Hepatic stellate cell (primary cell): ENCODE measurements around the gene UBE2B.
"Not testable (repeated sequence)": the region's sequence is repeated elsewhere in the genome, so short reads cannot be mapped to it uniquely, and the experiment has no call there.

Experiments used
- DNase-seq: peaks from one replicate; pipeline ENCODE4 v3.0.0; 2011; ENCODE audit warnings: low spot score

UBE2B gene

DNA sequence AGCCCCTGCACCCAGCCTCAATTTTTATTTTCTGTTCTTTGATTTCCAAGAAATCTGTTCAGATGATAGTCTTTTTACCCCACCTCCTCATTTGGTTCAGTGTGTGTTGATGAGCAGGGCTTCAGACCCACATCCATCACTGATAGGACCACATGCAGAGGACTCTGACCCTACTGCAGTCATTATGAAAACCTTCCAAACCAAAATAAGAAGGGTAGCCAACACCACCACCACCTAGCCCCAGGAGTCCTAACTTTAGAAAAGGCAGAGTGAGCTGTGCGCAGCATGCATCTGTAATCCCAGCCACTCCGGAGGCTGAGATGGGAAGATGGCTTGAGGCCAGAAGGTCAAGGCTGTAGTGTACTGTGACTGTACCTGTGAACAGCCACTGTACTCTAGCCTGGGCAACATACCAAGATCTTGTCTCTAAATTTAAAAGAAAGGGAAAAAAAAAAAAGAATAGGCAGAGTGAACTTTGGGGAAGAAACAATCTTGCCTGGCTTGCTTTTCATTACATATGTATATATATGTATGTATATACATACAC is 27.3 kb downstream of the UBE2B start:
- DNase-seq = no peak

- no peak for DNase-seq
These were observed 32.6 kb downstream of the UBE2B start for GRCh38 chr5:134403951-134404350.

DNA sequence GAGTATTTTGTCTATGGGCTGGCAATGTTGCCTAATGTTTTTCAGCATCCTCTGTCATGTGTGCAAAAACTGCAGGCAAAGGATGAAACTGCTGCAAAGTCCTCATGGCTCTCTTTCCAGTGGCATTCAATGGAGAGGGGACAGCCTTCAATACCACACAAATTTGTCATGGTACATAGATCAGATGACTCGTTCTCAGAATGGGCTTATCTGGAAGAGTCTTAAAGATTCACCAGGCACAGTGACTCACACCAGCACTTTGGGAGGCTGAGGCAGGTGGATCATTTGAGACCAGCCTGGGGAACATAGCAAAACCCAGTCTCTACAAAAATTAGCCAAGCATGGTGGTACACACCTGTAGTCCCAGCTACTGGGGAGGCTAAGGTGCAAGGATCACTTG is 35.0 kb downstream of the UBE2B start:
- DNase-seq = no peak

- no peak for DNase-seq
These were observed 38.0 kb downstream of the UBE2B start for GRCh38 chr5:134409321-134409720.

GRCh38 chr5:134410822-134411221 is 39.5 kb downstream of the UBE2B start:
- no peak for DNase-seq

- no peak for DNase-seq
These were observed 39.8 kb downstream of the UBE2B start for GRCh38 chr5:134411228-134411545.

DNA sequence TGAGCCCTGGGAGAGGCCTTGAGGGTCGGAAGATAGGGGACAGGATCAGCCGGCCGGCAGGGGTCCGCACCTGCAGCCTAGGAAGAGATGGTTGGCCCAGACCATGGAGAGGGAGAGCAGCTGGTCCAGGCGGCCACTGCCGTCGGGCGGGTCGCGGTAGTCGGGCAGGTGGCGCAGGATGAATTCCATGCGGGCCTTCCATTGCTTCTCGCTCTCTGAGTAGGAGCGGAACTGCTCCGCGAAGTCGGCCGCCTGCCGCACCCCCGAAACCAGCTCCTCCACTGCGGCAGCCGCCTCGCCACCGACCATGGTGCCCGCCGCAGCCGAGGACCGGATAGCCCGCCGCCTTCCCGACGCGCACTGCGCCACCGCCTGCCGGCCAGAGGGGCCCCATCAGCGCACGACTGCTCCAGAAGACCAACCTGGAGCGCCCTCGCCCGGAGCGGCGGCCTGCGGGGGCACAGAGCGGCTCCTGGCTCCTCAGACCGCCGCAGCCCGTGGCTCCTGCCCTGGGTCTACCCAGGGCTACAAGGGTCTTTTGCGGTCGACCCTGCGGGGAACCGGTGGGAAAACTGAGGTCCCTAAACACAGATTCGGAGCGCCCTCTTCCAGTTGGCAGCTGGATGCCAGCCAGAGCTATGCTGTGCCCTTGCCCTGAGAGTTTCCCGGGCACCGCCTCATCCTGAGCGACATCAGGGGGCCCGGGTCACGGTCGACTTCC is 40.3 kb downstream of the UBE2B start, which contains the start of gene CDKN2AIPNL:
CDKN2AIPNL (minus strand) TSS at position 336 of the 721 bp plus-strand sequence; CDS start at position 309, 27 bp downstream.
- peak; percentile 93 for DNase-seq

GRCh38 chr5:134413046-134413445 is 41.7 kb downstream of the UBE2B start:
- no peak for DNase-seq

GRCh38 chr5:134417707-134418106 is 46.3 kb downstream of the UBE2B start:
- no peak for DNase-seq

DNA sequence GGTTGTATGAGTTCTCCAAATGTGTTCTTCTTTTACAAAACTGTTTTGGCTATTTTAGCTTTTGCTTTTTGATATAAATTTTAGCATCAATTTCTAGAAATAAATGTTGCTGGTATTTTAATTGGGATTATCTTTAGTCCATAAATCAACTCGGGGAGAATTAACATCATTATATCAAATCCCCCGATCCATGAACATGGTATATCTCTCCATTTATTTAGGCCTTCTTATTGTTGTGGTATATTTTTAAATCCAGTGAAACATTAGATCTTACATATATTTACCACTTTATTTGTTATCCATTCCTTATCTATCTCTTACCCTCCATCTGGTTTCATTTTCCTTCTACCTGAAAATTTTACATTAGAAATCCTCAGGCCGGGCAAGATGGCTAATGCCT is 47.6 kb downstream of the UBE2B start:
- no peak for DNase-seq

DNA sequence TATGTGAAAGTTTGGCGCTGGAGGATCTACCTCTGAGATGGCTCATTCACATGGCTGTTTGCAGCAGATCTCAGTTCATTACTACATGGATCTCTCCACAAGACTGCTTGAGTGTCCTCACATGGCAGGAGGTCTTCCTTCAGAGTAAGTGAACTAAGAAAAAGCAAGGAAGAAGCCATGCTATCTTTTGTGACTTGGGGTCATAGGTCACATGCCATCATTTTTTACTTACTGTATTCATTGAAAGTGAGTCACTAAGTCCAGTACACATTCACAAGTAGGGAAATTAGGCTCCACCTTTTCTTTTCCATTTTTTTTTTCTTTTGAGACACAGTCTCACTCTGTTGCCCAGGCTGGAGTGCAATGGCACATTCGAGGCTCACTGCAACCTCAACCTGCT is 49.0 kb downstream of the UBE2B start:
- DNase-seq = peak; percentile 27

GRCh38 chr5:134421038-134421437 is 49.7 kb downstream of the UBE2B start:
- DNase-seq = not testable (repeated sequence)

GRCh38 chr5:134422791-134423365 is 51.5 kb downstream of the UBE2B start:
- DNase-seq = no peak

DNA sequence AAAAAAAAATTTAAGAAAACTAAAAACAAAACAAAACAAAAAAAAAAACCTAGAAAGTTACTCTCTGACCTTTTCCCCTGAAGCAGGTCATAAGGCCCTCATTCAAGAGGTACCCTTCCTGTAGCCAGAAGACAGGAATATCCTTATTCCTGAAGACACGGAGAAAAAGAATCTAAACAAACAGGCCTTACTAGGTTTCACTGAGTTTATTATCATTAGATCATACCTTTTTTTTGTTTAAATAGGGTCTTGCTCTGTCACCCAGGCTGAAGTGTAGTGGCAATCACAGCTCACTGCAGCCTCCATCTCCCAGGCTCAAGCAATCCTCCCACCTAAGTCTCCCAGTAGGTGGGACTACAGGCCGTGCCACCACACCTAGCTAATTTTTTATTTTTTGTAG is 52.0 kb downstream of the UBE2B start:
- DNase-seq = no peak

DNA sequence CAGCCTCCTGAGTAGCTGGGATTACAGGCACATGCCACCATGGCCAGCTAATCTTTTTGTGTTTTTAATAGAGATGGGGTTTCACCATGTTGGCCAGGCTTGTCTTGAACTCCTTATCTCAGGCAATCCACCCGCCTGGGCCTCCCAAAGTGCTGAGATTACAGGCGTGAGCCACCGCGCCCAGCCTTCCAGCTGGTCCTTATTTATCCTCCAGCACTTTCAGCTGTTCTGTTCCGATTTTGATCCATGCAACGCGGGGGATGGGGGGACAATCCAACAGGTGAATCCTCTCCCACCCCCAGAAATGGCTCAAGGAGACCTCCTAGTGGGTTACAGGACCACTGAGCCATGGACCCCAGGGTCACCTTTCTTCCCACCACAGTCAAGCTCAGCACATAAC is 55.0 kb downstream of the UBE2B start:
- no peak for DNase-seq

DNA sequence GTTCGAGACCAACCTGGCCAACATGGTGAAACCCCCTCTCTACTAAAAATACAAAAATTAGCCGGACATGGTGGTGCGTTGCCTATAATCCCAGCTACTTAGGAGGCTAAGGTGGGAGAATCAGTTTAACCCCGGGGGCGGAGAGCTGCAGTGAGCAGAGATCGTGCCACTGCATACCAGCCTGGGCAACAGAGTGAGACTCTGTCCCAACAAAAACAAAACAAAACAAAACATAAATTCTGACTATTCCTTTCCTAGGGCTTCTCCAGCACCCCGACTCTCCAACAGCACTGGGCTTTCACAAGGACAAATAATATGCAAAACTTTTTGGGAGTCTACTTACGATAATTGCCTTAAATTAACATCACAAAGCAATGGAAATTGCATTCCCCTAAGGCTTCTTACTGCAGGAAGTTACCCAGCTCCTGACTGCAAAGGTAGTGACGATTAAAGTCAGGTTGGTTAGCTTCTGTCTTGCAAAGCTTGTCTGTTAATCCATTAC is 56.2 kb downstream of the UBE2B start:
- no peak for DNase-seq

GRCh38 chr5:134430001-134430569 is 58.7 kb downstream of the UBE2B start:
- DNase-seq = no peak

DNA sequence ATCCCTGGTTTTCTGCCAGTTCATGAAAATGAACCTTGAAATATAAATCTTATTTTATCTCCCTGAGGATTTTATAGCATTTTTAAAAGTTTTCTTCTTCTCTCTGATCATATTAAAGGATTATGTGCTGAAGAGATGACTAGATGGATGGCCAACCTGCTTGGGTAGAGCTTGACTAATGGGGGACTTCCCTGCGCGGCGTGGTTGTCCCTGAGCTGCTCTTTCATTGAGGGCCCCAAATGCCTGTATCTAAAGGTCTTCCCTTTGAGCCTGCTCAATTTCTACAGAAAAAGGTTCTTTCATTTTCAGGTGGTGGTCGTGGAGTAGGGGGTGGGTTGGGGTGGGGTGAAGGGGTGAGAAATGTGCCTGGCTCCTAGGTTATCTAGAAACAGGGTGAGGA is 60.8 kb downstream of the UBE2B start:
- DNase-seq = no peak

DNA sequence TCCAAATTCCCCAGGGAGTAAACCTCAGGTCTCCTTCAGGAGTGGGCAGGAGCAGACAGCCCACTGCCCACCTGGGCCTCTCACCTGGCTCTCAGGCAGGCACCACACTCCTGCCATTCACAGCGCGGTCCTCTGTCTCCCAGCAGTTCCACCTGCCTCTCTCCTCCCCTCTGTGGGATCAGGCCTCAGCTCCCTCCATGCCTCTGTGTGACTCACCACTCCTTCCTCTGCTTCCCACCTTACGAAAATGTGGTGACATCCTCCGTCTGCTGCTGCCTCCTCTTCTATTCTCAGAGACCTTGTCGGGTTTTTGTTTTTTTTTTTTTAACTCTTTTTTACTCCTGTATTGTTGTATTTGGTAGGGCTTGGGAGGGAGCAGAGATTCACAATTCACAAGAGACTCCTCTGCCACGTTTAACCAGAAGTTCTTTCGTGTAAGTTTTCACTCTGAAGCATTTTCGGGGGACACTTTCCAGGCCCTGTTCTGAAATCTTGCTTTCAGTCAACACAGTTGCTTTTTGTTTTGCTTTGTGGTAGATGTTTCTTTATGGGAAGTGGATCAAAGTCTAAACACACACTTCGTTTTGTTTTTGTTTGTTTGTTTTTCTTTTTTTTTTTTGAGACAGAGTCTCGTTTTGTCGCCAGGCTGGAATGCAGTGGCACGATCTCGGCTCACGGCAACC is 61.4 kb downstream of the UBE2B start:
- DNase-seq = no peak

- DNase-seq = no peak
These were observed 64.2 kb downstream of the UBE2B start for GRCh38 chr5:134435560-134435959.

DNA sequence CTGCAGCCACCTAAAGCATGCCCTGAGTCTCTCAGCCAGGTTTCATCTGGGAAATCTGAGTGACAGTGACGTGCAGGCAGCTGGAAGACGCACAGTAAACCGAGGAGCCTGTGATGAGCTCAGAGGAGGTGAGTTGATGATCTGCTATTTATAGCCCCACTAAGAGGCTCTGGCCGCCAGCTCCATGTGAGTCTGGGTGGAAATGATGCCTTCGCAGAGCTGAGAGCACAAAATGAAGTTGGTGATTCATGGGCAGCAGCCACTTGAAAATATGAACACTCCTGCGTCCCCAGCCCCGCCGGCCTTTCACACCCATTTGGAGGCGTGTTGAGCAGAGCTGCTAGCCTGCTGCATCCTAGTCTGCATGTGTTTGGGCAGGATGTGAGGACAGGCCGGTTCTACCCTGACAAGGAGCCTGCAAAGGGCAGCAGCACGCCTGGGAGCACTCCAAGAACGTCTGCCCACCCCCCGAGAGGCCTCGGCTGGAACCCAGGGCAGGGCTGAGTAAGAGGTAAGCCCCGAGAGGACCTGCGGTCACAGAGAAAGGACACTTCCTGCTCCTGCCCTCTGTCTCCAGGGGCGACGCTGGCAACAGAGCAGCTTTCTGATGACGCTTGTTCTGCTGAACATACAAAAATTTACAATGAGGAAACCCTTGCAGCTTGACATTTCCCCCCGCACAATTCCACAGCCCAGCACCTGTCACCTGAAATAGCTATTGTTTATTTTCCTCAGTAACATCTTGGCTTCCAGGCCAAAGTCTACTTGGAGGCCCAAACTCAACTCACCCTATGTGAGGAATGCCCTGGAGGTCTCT is 65.4 kb downstream of the UBE2B start:
- peak; percentile 42 for DNase-seq

GRCh38 chr5:134437340-134437846 is 66.0 kb downstream of the UBE2B start:
- DNase-seq = no peak
